Measurements from ENCODE around the gene INAFM2. TPM values are rescaled to one million over a fixed set of nuclear protein-coding genes. Genes with fewer than 3 reads are reported as not detected.

INAFM2 gene
- total and polyA plus RNA-seq, 2 donors (not counting 3 experiments of a cell fraction or from before 2014, with no cell fraction given): 10.4 to 24.1 TPM

- Histone ChIP-seq H3K27me3 (ENCODE audit: control insufficient read depth in 2 of 2, insufficient read depth in 2 of 2, low read length in 2 of 2) (no peaks in the 10 kb centered on the region), H3K4me3 (replicated peaks in 1 of 3; ENCODE audit: insufficient read depth in 1 of 3, low read depth in 1 of 3, low read length in 3 of 3) (no peak overlapping the region), H3K9ac (replicated peaks; ENCODE audit: extremely low read depth, insufficient read depth, low read length) (peak overlapping the region; percentile 78), H2AFZ (ENCODE audit: low read depth, low read length) (no peak overlapping the region), H3K9me1 (replicated peaks; ENCODE audit: control insufficient read depth, extremely low read depth, insufficient read depth, low read length) (no peaks in the 10 kb centered on the region), H3K27ac (ENCODE audit: insufficient read depth, low read depth, low read length) (peak overlapping the region; percentile 96), H3K4me2 (ENCODE audit: insufficient read depth, low read length) (peak overlapping the region; percentile 40), H4K20me1 (replicated peaks; ENCODE audit: control insufficient read depth, extremely low read depth, insufficient read depth, low read length) (no peaks in the 10 kb centered on the region), H3K36me3 (ENCODE audit: control insufficient read depth in 2 of 2, extremely low read depth in 1 of 2, insufficient read depth in 2 of 2, low read length in 2 of 2) (no peaks in the 10 kb centered on the region), H3K4me1 (ENCODE audit: control insufficient read depth, extremely low read depth, insufficient read depth, low read length) (peaks cover 46% of the 10 kb centered on the region), H3K79me2 (ENCODE audit: control insufficient read depth, insufficient read depth, low read length) (peaks cover 9% of the 10 kb centered on the region), H3K9me3 (replicated peaks; ENCODE audit: control insufficient read depth, insufficient read depth, low read length) (no peaks in the 10 kb centered on the region)
- no TSS peak for BruUV-seq (replicated peaks)
- TF ChIP-seq POLR2AphosphoS5 (IDR thresholded peaks at IDR 0.05; ENCODE audit: insufficient read depth, low read depth, low read length) (no peak), JUN (IDR thresholded peaks at IDR 0.05; ENCODE audit: borderline replicate concordance, insufficient read depth, insufficient read length, low read depth) (no peak), EZH2 (IDR thresholded peaks at IDR 0.05; ENCODE audit: borderline replicate concordance, low read depth, low read length, severe bottlenecking) (no peak), POLR2A (IDR thresholded peaks at IDR 0.05; ENCODE audit: low read depth, low read length) (no peak), GATA2 (IDR thresholded peaks at IDR 0.05; ENCODE audit: insufficient read depth, insufficient read length, low read depth, low read length) (no peak), CTCF (IDR thresholded peaks at IDR 0.05; ENCODE audit: extremely low read depth in 1 of 2, insufficient read depth in 1 of 2, low read depth in 1 of 2, low read length in 2 of 2) (no peak), FOS (IDR thresholded peaks at IDR 0.05; ENCODE audit: borderline replicate concordance, insufficient read depth, low read length) (no peak), MYC (IDR thresholded peaks at IDR 0.05; ENCODE audit: low read depth, low read length) (no peak)
- TF ChIP-seq, protein P1, sequence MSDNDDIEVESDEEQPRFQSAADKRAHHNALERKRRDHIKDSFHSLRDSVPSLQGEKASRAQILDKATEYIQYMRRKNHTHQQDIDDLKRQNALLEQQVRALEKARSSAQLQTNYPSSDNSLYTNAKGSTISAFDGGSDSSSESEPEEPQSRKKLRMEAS (IDR thresholded peaks at IDR 0.05; ENCODE audit: insufficient read depth, insufficient read length): no peak
- intact Hi-C loops (cut with micrococcal nuclease): loop anchor here (1.0 kb wide), 2 partner anchors 38 to 163 kb away; partner anchors contain the start of gene KNSTRN
- DNase-seq (ENCODE audit: low read depth, low spot score) (peak; percentile 25), FAIRE-seq (no peak)
- POLR2A ChIA-PET: no interaction called here
- CTCF ChIA-PET: interaction anchor here (0.8 to 3.2 kb wide), 27 partner anchors 10 to 208 kb away, joined by 3 to 82 read pairs (median 7); partner anchors contain the start of genes DISP2, INAFM2, IVD and KNSTRN
- dilution Hi-C loops (cut with MboI; ENCODE audit: extremely low pct_ligation_motif_present, low sequenced_read_pairs): no loop called here
Observed at GRCh38 chr15:40344217-40344616, 20.7 kb downstream of the INAFM2 start.
